Umbilical cord (tissue), 2 donors: ENCODE results near the gene ZBTB42. TPM values are rescaled to one million over a fixed set of nuclear protein-coding genes. Genes with fewer than 3 reads are reported as not detected.

Source experiments
- DNase-seq: peaks from one replicate; pipeline ENCODE4 v3.0.0-alpha.2; 2015; ENCODE audit warnings: low spot score
- total RNA-seq: library from RNA; depleted of rRNA; stranded (reverse); fragments of >200 nt; gene quantifications from one replicate; pipeline ENCODE4 v1.2.3, GENCODE V29; 2014; ENCODE audit warnings: low replicate concordance; ENCODE audit not compliant: insufficient read depth

Gene ZBTB42
- total RNA-seq, 1 donor from 2014 or later: 3.9 TPM

GRCh38 chr14:104782086-104782807 lies 18.7 kb upstream of the ZBTB42 start:
- no peak for DNase-seq

GRCh38 chr14:104782808-104783139 lies 18.1 kb upstream of the ZBTB42 start:
- DNase-seq: no peak

GRCh38 chr14:104783484-104784217 lies 17.2 kb upstream of the ZBTB42 start:
- DNase-seq: no peak

GRCh38 chr14:104784218-104784568 lies 16.7 kb upstream of the ZBTB42 start:
- DNase-seq: no peak

- DNase-seq: no peak
Measured at GRCh38 chr14:104784846-104785707, 15.8 kb upstream of the ZBTB42 start.

GRCh38 chr14:104785708-104786080 lies 15.2 kb upstream of the ZBTB42 start:
- no peak for DNase-seq

GRCh38 chr14:104786091-104786586 lies 14.8 kb upstream of the ZBTB42 start:
- no peak for DNase-seq

- DNase-seq: no peak
Measured at GRCh38 chr14:104786726-104787675, 13.9 kb upstream of the ZBTB42 start.

GRCh38 chr14:104787736-104788135 lies 13.2 kb upstream of the ZBTB42 start:
- DNase-seq: no peak

- no peak for DNase-seq
Measured at GRCh38 chr14:104788161-104788818, 12.6 kb upstream of the ZBTB42 start.

GRCh38 chr14:104788873-104789663 lies 11.8 kb upstream of the ZBTB42 start:
- no peak for DNase-seq

- DNase-seq: no peak
Measured at GRCh38 chr14:104789752-104790743, 10.9 kb upstream of the ZBTB42 start.

- DNase-seq: no peak
Measured at GRCh38 chr14:104791425-104791824, 9.5 kb upstream of the ZBTB42 start.

GRCh38 chr14:104792101-104792884 lies 8.6 kb upstream of the ZBTB42 start:
- DNase-seq: no peak

- DNase-seq: no peak
Measured at GRCh38 chr14:104792945-104793702, 7.8 kb upstream of the ZBTB42 start.

- DNase-seq: no peak
Measured at GRCh38 chr14:104793703-104793959, 7.3 kb upstream of the ZBTB42 start.

- DNase-seq: peak; percentile 70
Measured at GRCh38 chr14:104794099-104794498, 6.8 kb upstream of the ZBTB42 start.
